Neuronal stem cell (in vitro differentiated cells): ENCODE measurements around the gene GATAD2A. TPM values are rescaled to one million over a fixed set of nuclear protein-coding genes. Genes with fewer than 3 reads are reported as not detected.
A peak's percentile ranks its signal among the peaks of the same experiment; 100 is the strongest.

Experiments used
- DNase-seq: peaks from one replicate; pipeline ENCODE4 v3.0.0-alpha.2; 2013; ENCODE audit warnings: low spot score
- H2AFZ ChIP-seq: one replicate; pipeline ENCODE4 v1.6.1; 2013; ENCODE audit warnings: mild to moderate bottlenecking, low read length, inconsistent platforms
- H2AK5ac ChIP-seq: 2 replicates; pipeline ENCODE4 v1.6.1; 2013; ENCODE audit warnings: low read depth, mild to moderate bottlenecking, inconsistent platforms, low read length, moderate library complexity, mixed read lengths
- H2BK120ac ChIP-seq: 2 replicates; pipeline ENCODE4 v1.6.1; 2013; ENCODE audit warnings: low read depth, mild to moderate bottlenecking, inconsistent platforms, low read length, moderate library complexity, mixed read lengths
- H2BK12ac ChIP-seq: one replicate; pipeline ENCODE4 v1.6.1; 2013; ENCODE audit warnings: low read length, inconsistent platforms
- H2BK15ac ChIP-seq: 2 replicates; pipeline ENCODE4 v1.6.1; 2013; ENCODE audit warnings: mild to moderate bottlenecking, low read length, inconsistent platforms, mixed read lengths
- H2BK5ac ChIP-seq: one replicate; pipeline ENCODE4 v1.6.1; 2013; ENCODE audit warnings: inconsistent platforms, mild to moderate bottlenecking, low read length, moderate library complexity
- H3K14ac ChIP-seq: one replicate; pipeline ENCODE4 v1.6.1; 2013; ENCODE audit warnings: low read length, inconsistent platforms
- H3K18ac ChIP-seq: 2 replicates; pipeline ENCODE4 v1.6.1; 2013; ENCODE audit warnings: low read length, inconsistent platforms
- H3K23ac ChIP-seq: 2 replicates; pipeline ENCODE4 v1.6.1; 2013; ENCODE audit warnings: low read depth, mild to moderate bottlenecking, mixed read lengths, low read length, inconsistent platforms; ENCODE audit not compliant: poor library complexity
- H3K27ac ChIP-seq: replicated peaks from 3 replicates; pipeline ENCODE4 v1.5.1; 2013; ENCODE audit warnings: low read length, inconsistent platforms
- H3K27me3 ChIP-seq, 3 experiments: 2 replicates each; pipeline ENCODE4 v1.6.1; 2013; ENCODE audit warnings: low read length in 3 of 3, mild to moderate bottlenecking in 2 of 3, inconsistent platforms in 1 of 3, low read depth in 1 of 3, mixed read lengths in 1 of 3, moderate library complexity in 1 of 3; ENCODE audit not compliant: control insufficient read depth in 3 of 3, insufficient read depth in 3 of 3
- H3K36me3 ChIP-seq, 2 donors: replicated peaks in 1 of 2; 2 replicates each; pipeline ENCODE4 v1.6.1; 2013; ENCODE audit warnings: low read length in 2 of 2; ENCODE audit not compliant: control insufficient read depth in 2 of 2, insufficient read depth in 2 of 2
- H3K4ac ChIP-seq: 2 replicates; pipeline ENCODE4 v1.6.1; 2013; ENCODE audit warnings: inconsistent platforms, mild to moderate bottlenecking, low read length, moderate library complexity
- H3K4me1 ChIP-seq, 2 donors: 1 replicate in 1 of 2; 2 replicates in 1 of 2; pipeline ENCODE4 v1.6.1; 2013; ENCODE audit warnings: low read length in 2 of 2, low read depth in 1 of 2; ENCODE audit not compliant: control insufficient read depth in 2 of 2, insufficient read depth in 1 of 2
- H3K4me2 ChIP-seq: one replicate; pipeline ENCODE4 v1.6.1; 2013; ENCODE audit warnings: mild to moderate bottlenecking, low read length, inconsistent platforms; ENCODE audit not compliant: insufficient read depth, poor library complexity, severe bottlenecking
- H3K4me3 ChIP-seq, 2 donors: 2 replicates each; pipeline ENCODE4 v1.5.1; 2013; ENCODE audit warnings: low read length in 2 of 2, mild to moderate bottlenecking in 2 of 2, inconsistent platforms in 1 of 2, moderate library complexity in 1 of 2
- H3K79me1 ChIP-seq: one replicate; pipeline ENCODE4 v1.6.1; 2013; ENCODE audit warnings: low read depth, mild to moderate bottlenecking, inconsistent platforms, low read length, moderate library complexity
- H3K9ac ChIP-seq: one replicate; pipeline ENCODE4 v1.6.1; 2013; ENCODE audit warnings: mild to moderate bottlenecking, low read depth, low read length, inconsistent platforms; ENCODE audit not compliant: poor library complexity
- H3K9me3 ChIP-seq, 2 donors: replicated peaks in 1 of 2; 2 replicates each; pipeline versions ENCODE3 to v1.6.1; 2013; ENCODE audit warnings: low read length in 2 of 2, mild to moderate bottlenecking in 2 of 2, inconsistent platforms in 1 of 2, low read depth in 1 of 2, mixed read lengths in 1 of 2, moderate library complexity in 1 of 2; ENCODE audit not compliant: control insufficient read depth in 2 of 2, insufficient read depth in 1 of 2
- H4K8ac ChIP-seq: one replicate; pipeline ENCODE4 v1.6.1; 2013; ENCODE audit warnings: low read depth, mild to moderate bottlenecking, inconsistent platforms, low read length, moderate library complexity
- H4K91ac ChIP-seq: one replicate; pipeline ENCODE4 v1.6.1; 2013; ENCODE audit warnings: low read length, low read depth, mild to moderate bottlenecking, inconsistent platforms; ENCODE audit not compliant: poor library complexity
- WGBS, 2 donors: extraction: QIAGEN DNeasy Blood & Tissue Kit; methylation state at CpG; one replicate each; pipeline ENCODE4 v1.1.7; 2013; ENCODE audit warnings: missing lambda C conversion rate in 2 of 2, mixed read lengths in 1 of 2; ENCODE audit not compliant: insufficient read length in 2 of 2, insufficient replicate concordance in 1 of 2; ENCODE audit errors: extremely low coverage in 2 of 2; 5-methylcytosine and 5-hydroxymethylcytosine counted together
- polyA plus RNA-seq, 2 experiments: library from polyadenylated mRNA; stranded (reverse); fragments of 200-250 nt; gene quantifications; one replicate each; pipeline ENCODE4 v1.2.3, GENCODE V29; 2013

GATAD2A gene, protein sequence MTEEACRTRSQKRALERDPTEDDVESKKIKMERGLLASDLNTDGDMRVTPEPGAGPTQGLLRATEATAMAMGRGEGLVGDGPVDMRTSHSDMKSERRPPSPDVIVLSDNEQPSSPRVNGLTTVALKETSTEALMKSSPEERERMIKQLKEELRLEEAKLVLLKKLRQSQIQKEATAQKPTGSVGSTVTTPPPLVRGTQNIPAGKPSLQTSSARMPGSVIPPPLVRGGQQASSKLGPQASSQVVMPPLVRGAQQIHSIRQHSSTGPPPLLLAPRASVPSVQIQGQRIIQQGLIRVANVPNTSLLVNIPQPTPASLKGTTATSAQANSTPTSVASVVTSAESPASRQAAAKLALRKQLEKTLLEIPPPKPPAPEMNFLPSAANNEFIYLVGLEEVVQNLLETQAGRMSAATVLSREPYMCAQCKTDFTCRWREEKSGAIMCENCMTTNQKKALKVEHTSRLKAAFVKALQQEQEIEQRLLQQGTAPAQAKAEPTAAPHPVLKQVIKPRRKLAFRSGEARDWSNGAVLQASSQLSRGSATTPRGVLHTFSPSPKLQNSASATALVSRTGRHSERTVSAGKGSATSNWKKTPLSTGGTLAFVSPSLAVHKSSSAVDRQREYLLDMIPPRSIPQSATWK
- 59.3 TPM for polyA plus RNA-seq (2013, experiment 1 of 2)
- 61.3 TPM for polyA plus RNA-seq (2013, experiment 2 of 2)

- Histone ChIP-seq H3K4me2 (peak within 1 kb of the TSS; percentile 89), H3K27me3 (no peaks in the 10 kb centered on the region), H3K14ac (peak within 1 kb of the TSS; percentile 78), H3K79me1 (peaks cover 2% of the 10 kb centered on the region), H2BK12ac (no peak within 1 kb of the TSS), H3K4ac (no peak within 1 kb of the TSS), H3K9ac (peak within 1 kb of the TSS; percentile 88), H2AK5ac (peak within 1 kb of the TSS; percentile 70), H2BK5ac (peak within 1 kb of the TSS; percentile 68), H4K91ac (no peak within 1 kb of the TSS), H3K23ac (peak within 1 kb of the TSS; percentile 87), H2BK15ac (no peak within 1 kb of the TSS), H3K18ac (peak within 1 kb of the TSS; percentile 94), H3K9me3 (peaks cover 0 to 12% of the 10 kb centered on the region in 2 donors), H3K27ac (peak within 1 kb of the TSS; percentile 59), H3K4me1 (peaks cover 17 to 19% of the 10 kb centered on the region in 2 donors), H2BK120ac (no peak within 1 kb of the TSS), H3K36me3 (peaks cover 0 to 16% of the 10 kb centered on the region in 2 donors), H4K8ac (no peak within 1 kb of the TSS), H2AFZ (peak within 1 kb of the TSS; percentile 92), H3K4me3 (peak within 1 kb of the TSS; percentile 55 to 87)
- WGBS, 2 donors: no CpG with 5 or more reads among the region's 90 CpGs
- DNase-seq: peak; percentile 96
Measured at GRCh38 chr19:19404879-19405860, at the start of gene GATAD2A. Gene GATAD2A, plus strand, starts transcription at chr19:19405675. Its CDS starts 59,671 bp downstream, at chr19:19465346.

GRCh38 chr19:19356500-19356899 lies 49.0 kb upstream of the GATAD2A start:
- H3K79me1 ChIP-seq: peaks cover 2% of the 10 kb centered on the region

GRCh38 chr19:19356901-19357566 lies 48.4 kb upstream of the GATAD2A start:
- Histone ChIP-seq H3K79me1 (peaks cover 2% of the 10 kb centered on the region), H2BK12ac (no peak overlapping the region), H2AK5ac (no peak overlapping the region), H3K27ac (no peak overlapping the region), H2BK120ac (no peak overlapping the region), H3K4me1 (no peaks in the 10 kb centered on the region), H3K23ac (no peak overlapping the region), H3K18ac (no peak overlapping the region), H3K36me3 (peaks cover 41 to 69% of the 10 kb centered on the region in 2 donors), H3K9me3 (no peaks in the 10 kb centered on the region), H3K14ac (peak overlapping the region; percentile 27), H2AFZ (no peak overlapping the region), H3K27me3 (no peaks in the 10 kb centered on the region), H3K4me3 (no peak overlapping the region), H2BK15ac (no peak overlapping the region), H3K4me2 (no peak overlapping the region), H4K8ac (no peak overlapping the region), H2BK5ac (peak overlapping the region; percentile 3), H4K91ac (no peak overlapping the region), H3K9ac (no peak overlapping the region), H3K4ac (no peak overlapping the region)
- WGBS, 2 donors: no CpG with 5 or more reads among the region's 13 CpGs
- no peak for DNase-seq

More at GRCh38 chr19:19356500-19356899, 49.0 kb upstream of the GATAD2A start:
- H3K4ac ChIP-seq: no peak overlapping the region
- H3K4me2 ChIP-seq: no peak overlapping the region
- H2AK5ac ChIP-seq: no peak overlapping the region
- H2BK15ac ChIP-seq: no peak overlapping the region
- peaks cover 41 to 75% of the 10 kb centered on the region in 2 donors for H3K36me3 ChIP-seq
- no CpG with 5 or more reads among the region's 11 CpGs for WGBS, 2 donors
- H3K18ac ChIP-seq: no peak overlapping the region
- H2BK12ac ChIP-seq: no peak overlapping the region
- H3K23ac ChIP-seq: no peak overlapping the region
- peak overlapping the region; percentile 3 for H2BK5ac ChIP-seq
- no peak overlapping the region for H2BK120ac ChIP-seq
- H3K27ac ChIP-seq: no peak overlapping the region
- no peak overlapping the region for H2AFZ ChIP-seq
- no peak for DNase-seq
- H3K9ac ChIP-seq: no peak overlapping the region
- H3K9me3 ChIP-seq: no peaks in the 10 kb centered on the region
- H3K4me1 ChIP-seq: no peaks in the 10 kb centered on the region
- no peak overlapping the region for H4K91ac ChIP-seq
- H3K4me3 ChIP-seq: no peak overlapping the region
- H3K14ac ChIP-seq: no peak overlapping the region
- H4K8ac ChIP-seq: no peak overlapping the region
- no peaks in the 10 kb centered on the region for H3K27me3 ChIP-seq
